Left lung (tissue), 10 donors: ENCODE results near the gene PLB1. TPM values are rescaled to one million over a fixed set of nuclear protein-coding genes. Genes with fewer than 3 reads are reported as not detected.
A peak's percentile ranks its signal among the peaks of the same experiment; 100 is the strongest.
"Not testable (repeated sequence)": the region's sequence is repeated elsewhere in the genome, so short reads cannot be mapped to it uniquely, and the experiment has no call there.

Source experiments
- ATAC-seq: fragments of 200-7000 bp; cut with Tn5 transposase; one replicate; pipeline ENCODE4 v1.9.1; 2020; ENCODE audit warnings: moderate library complexity
- DNase-seq, 4 donors: peaks; one replicate each; pipeline ENCODE4 v3.0.0-alpha.2; 2013 to 2020
- H3K27ac ChIP-seq, 2 donors: fragments of 200-600 bp; sonication (generic) in 1 of 2; one replicate each; pipeline versions ENCODE4 v1.5.0 to v1.8.0; 2020 to 2021
- H3K27me3 ChIP-seq, 2 donors: fragments of 200-600 bp; sonication (generic) in 1 of 2; one replicate each; pipeline versions ENCODE4 v1.5.0 to v1.8.0; 2020 to 2021
- H3K36me3 ChIP-seq, 2 donors: fragments of 200-600 bp; sonication (generic) in 1 of 2; one replicate each; pipeline versions ENCODE4 v1.5.0 to v1.8.0; 2020 to 2021
- H3K4me1 ChIP-seq, 2 donors: fragments of 200-600 bp; one replicate each; pipeline ENCODE4 v1.8.0; 2021
- H3K4me3 ChIP-seq, 2 donors: fragments of 200-600 bp; sonication (generic) in 1 of 2; one replicate each; pipeline versions ENCODE4 v1.5.0 to v1.8.0; 2020 to 2021; ENCODE audit warnings: mild to moderate bottlenecking in 1 of 2
- H3K9me3 ChIP-seq, 2 donors: fragments of 200-600 bp; sonication (generic) in 1 of 2; one replicate each; pipeline versions ENCODE4 v1.5.0 to v1.8.0; 2020 to 2021
- CTCF ChIP-seq, 2 donors: fragments of 200-600 bp; sonication (generic) in 1 of 2; IDR thresholded peaks; one replicate each; pipeline versions ENCODE4 v1.5.0 to v1.8.0; 2021; ENCODE audit warnings: antibody characterized with exemption in 2 of 2
- intact Hi-C, 2 donors: fragments of 100-400 bp; cut with DNase I; formaldehyde crosslinking; loops; one replicate each; pipeline versions ENCODE4 v1.11.2 to v1.14.2; 2022
- polyA plus RNA-seq, 6 donors: library from polyadenylated mRNA; unstranded; fragments of 120-200 nt; gene quantifications; one replicate each; pipeline ENCODE4 v1.2.1, GENCODE V29; 2013; ENCODE audit not compliant: insufficient read length in 6 of 6
- total RNA-seq, 2 donors: library from RNA; stranded (reverse); fragmentation: NEBNext Ultra II Directional; extraction: Animal tissue kit (Norgen Biotek cat#: 25700); gene quantifications; one replicate each; pipeline ENCODE4 v1.2.1, GENCODE V29; 2021
- donor health status: DM: no; HTN: yes; CAD: no.
- donor health status: DM: no; HTN: no; CAD: no.

The PLB1 gene
- total and polyA plus RNA-seq, 8 donors, result 0.94 to 6.8 (median 1.9) TPM

GRCh38 chr2:28471214-28471613 lies 24.6 kb upstream of the PLB1 start:
- ATAC-seq (peak; percentile 32), DNase-seq (no peak)
- no peak for TF ChIP-seq CTCF (IDR thresholded peaks at IDR 0.05)

DNA sequence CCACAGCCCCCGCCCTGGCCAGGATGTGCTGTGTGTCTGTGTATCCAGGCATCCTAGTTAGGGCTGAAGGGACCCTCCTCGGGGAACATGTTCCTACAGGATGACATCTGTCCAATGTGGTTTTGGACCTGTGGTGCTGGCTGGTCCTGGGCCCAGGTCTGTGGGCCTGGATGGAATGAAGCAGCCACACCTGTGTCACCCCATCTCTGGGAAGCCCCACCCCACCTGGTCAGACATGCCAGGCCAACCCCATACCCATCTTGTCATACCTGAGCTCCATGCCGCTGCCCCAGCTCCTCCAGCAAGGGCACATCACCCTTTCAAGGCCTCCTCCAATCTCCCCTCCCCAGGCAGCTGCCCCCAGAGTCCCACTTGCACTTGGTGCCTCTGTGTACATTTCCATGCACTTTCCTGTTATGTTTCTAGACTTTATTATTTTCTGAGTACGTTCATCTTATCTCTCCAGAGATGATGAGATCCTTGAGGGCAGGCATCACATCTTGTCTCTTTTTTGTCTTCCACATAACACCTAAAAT lies 24.1 kb upstream of the PLB1 start:
- no peak overlapping the region for H3K27ac ChIP-seq
- DNase-seq (no peak), ATAC-seq (no peak)
- H3K27me3 ChIP-seq, result no peaks in the 10 kb centered on the region
- no peak overlapping the region for H3K4me3 ChIP-seq
- no peak for TF ChIP-seq CTCF (IDR thresholded peaks at IDR 0.05)
- peaks cover 0 to 2% of the 10 kb centered on the region in 2 donors for H3K9me3 ChIP-seq
- no peaks in the 10 kb centered on the region for H3K36me3 ChIP-seq
- intact Hi-C loops, result no loop called here
- H3K4me1 ChIP-seq, result peaks cover 0 to 23% of the 10 kb centered on the region in 2 donors

More at GRCh38 chr2:28471214-28471613, 24.6 kb upstream of the PLB1 start:
- H3K27me3 ChIP-seq, result no peaks in the 10 kb centered on the region
- peaks cover 0 to 23% of the 10 kb centered on the region in 2 donors for H3K4me1 ChIP-seq
- no peak overlapping the region for H3K4me3 ChIP-seq
- intact Hi-C loops, result no loop called here
- peaks cover 0 to 2% of the 10 kb centered on the region in 2 donors for H3K9me3 ChIP-seq
- no peak overlapping the region for H3K27ac ChIP-seq
- no peaks in the 10 kb centered on the region for H3K36me3 ChIP-seq

DNA sequence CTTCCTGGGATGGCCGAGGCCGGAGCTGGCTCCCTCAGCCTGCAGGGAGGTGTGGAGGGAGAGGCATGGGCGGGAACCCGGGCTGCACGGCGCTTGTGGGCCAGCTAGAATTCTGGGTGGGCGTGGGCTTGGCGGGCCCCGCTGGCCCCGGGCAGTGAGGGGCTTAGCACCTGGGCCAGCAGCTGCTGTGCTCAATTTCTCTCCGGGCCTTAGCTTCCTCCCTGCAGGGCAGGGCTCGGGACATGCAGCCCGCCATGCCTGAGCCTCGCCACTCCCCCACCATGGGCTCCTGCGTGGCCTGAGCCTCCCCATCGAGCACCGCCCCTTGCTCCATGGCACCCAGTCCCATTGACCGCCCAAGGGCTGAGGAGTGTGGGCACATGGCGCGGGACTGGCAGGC lies 23.2 kb upstream of the PLB1 start:
- H3K27ac ChIP-seq, DNase-seq, H3K4me3 ChIP-seq, ATAC-seq, intact Hi-C loops, H3K9me3 ChIP-seq, H3K27me3 ChIP-seq, H3K36me3 ChIP-seq: not testable (repeated sequence)
- peaks cover 0 to 23% of the 10 kb centered on the region in 2 donors for H3K4me1 ChIP-seq

DNA sequence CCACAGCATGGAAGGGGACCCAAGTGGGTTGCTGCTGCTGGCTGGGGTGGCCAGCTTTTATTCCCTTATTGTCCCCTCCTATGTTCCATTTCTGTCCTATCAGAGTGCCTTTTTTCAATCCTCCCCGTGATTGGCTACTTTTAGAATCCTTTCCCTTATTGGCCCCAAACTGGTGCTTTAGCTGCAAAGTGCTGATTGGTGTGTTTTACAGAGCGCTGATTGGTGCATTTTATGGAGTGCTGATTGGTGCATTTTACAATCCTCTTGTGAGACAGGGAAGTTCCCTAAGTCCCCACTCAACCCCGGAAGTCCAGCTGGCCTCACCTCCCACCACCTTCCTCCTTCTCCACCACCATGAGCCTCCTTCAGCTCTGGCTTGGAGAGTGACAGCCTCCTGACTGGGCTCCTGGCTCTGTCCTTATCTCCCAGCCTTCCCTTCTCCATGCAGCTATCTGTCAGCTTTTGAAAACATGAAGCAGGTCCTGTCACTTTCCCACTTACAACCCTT lies 20.7 kb upstream of the PLB1 start:
- Histone ChIP-seq H3K36me3 (no peaks in the 10 kb centered on the region), H3K4me1 (peaks cover 0 to 9% of the 10 kb centered on the region in 2 donors), H3K9me3 (peaks cover 0 to 2% of the 10 kb centered on the region in 2 donors), H3K4me3 (no peak overlapping the region), H3K27me3 (no peaks in the 10 kb centered on the region), H3K27ac (no peak overlapping the region)
- ATAC-seq (no peak), DNase-seq (no peak)
- no peak for TF ChIP-seq CTCF (IDR thresholded peaks at IDR 0.05)
- intact Hi-C loops, result no loop called here

- peaks cover 0 to 2% of the 10 kb centered on the region in 2 donors for H3K9me3 ChIP-seq
- no peak for TF ChIP-seq CTCF (IDR thresholded peaks at IDR 0.05)
- no peaks in the 10 kb centered on the region for H3K27me3 ChIP-seq
- DNase-seq, result no peak
- ATAC-seq, result no peak
- intact Hi-C loops, result no loop called here
- no peaks in the 10 kb centered on the region for H3K4me1 ChIP-seq
- H3K27ac ChIP-seq, result no peak overlapping the region
- H3K36me3 ChIP-seq, result no peaks in the 10 kb centered on the region
- H3K4me3 ChIP-seq, result no peak overlapping the region
Observed at GRCh38 chr2:28477087-28477486, 18.8 kb upstream of the PLB1 start.

GRCh38 chr2:28477645-28478044 lies 18.2 kb upstream of the PLB1 start:
- Histone ChIP-seq H3K9me3 (peaks cover 0 to 2% of the 10 kb centered on the region in 2 donors), H3K36me3 (no peaks in the 10 kb centered on the region), H3K4me3 (no peak overlapping the region), H3K4me1 (no peaks in the 10 kb centered on the region), H3K27me3 (no peaks in the 10 kb centered on the region), H3K27ac (no peak overlapping the region)
- intact Hi-C loops, result no loop called here
- DNase-seq (no peak), ATAC-seq (no peak)
- no peak for TF ChIP-seq CTCF (IDR thresholded peaks at IDR 0.05)
